Measurements from ENCODE around the gene HSPA1L.
"Not testable (repeated sequence)": the region's sequence is repeated elsewhere in the genome, so short reads cannot be mapped to it uniquely, and the experiment has no call there.

The HSPA1L gene

GRCh38 chr6:31813465-31813849 is 1.6 kb downstream of the HSPA1L start:
- DNase-seq (ENCODE audit: low spot score): no peak

GRCh38 chr6:31811645-31812044 is 3.4 kb downstream of the HSPA1L start:
- no peak for DNase-seq (ENCODE audit: low spot score)

GRCh38 chr6:31808599-31808998 is 6.5 kb downstream of the HSPA1L start:
- DNase-seq (ENCODE audit: low spot score): not testable (repeated sequence)

GRCh38 chr6:31806470-31807272 is 8.4 kb downstream of the HSPA1L start, which contains the start of gene LSM2:
Gene LSM2, minus strand, starts transcription at chr6:31806966. Its CDS starts 209 bp downstream, at chr6:31806757.
- peak; percentile 99 for DNase-seq (ENCODE audit: low spot score)

GRCh38 chr6:31805939-31806469 is 9.1 kb downstream of the HSPA1L start:
- no peak for DNase-seq (ENCODE audit: low spot score)

GRCh38 chr6:31801031-31801927 is 13.8 kb downstream of the HSPA1L start:
- not testable (repeated sequence) for DNase-seq (ENCODE audit: low spot score)

- DNase-seq (ENCODE audit: low spot score): no peak
Observed at GRCh38 chr6:31799781-31800180, 15.3 kb downstream of the HSPA1L start.

GRCh38 chr6:31797588-31797987 is 17.5 kb downstream of the HSPA1L start:
- no peak for DNase-seq (ENCODE audit: low spot score)

- no peak for DNase-seq (ENCODE audit: low spot score)
Observed at GRCh38 chr6:31796993-31797385, 18.1 kb downstream of the HSPA1L start.

GRCh38 chr6:31795616-31796298 is 19.3 kb downstream of the HSPA1L start, which contains the start of gene VARS1:
Gene VARS1, minus strand, starts transcription at chr6:31795752. Its CDS starts 535 bp downstream, at chr6:31795217.
- peak; percentile 97 for DNase-seq (ENCODE audit: low spot score)

GRCh38 chr6:31794866-31795615 is 20.0 kb downstream of the HSPA1L start:
- DNase-seq (ENCODE audit: low spot score): peak; percentile 21

- peak; percentile 43 for DNase-seq (ENCODE audit: low spot score)
Observed at GRCh38 chr6:31794294-31794865, 20.7 kb downstream of the HSPA1L start.

- DNase-seq (ENCODE audit: low spot score): not testable (repeated sequence)
Observed at GRCh38 chr6:31793927-31794245, 21.2 kb downstream of the HSPA1L start.

GRCh38 chr6:31792761-31793171 is 22.3 kb downstream of the HSPA1L start:
- DNase-seq (ENCODE audit: low spot score): no peak

GRCh38 chr6:31792090-31792374 is 23.1 kb downstream of the HSPA1L start:
- DNase-seq (ENCODE audit: low spot score): no peak

GRCh38 chr6:31791324-31792089 is 23.6 kb downstream of the HSPA1L start:
- peak; percentile 82 for DNase-seq (ENCODE audit: low spot score)

- DNase-seq (ENCODE audit: low spot score): peak; percentile 2
Observed at GRCh38 chr6:31785475-31785874, 29.6 kb downstream of the HSPA1L start.

GRCh38 chr6:31784098-31784925 is 30.8 kb downstream of the HSPA1L start:
- no peak for DNase-seq (ENCODE audit: low spot score)

- no peak for DNase-seq (ENCODE audit: low spot score)
Observed at GRCh38 chr6:31782126-31782855, 32.8 kb downstream of the HSPA1L start.
